Caco-2 (cell line): ENCODE data around the gene LDAF1. TPM values are rescaled to one million over a fixed set of nuclear protein-coding genes. Genes with fewer than 3 reads are reported as not detected.

Source experiments
- BruUV-seq: library from RNA; stranded (reverse); fragments of 400-500 nt; replicated peaks from 2 replicates; lab custom pipeline; 2021; lab: Mats Ljungman, UMichigan
- CTCF ChIA-PET: fragments of 300-600 bp; sonication (Branson Sonifier 250); formaldehyde crosslinking; loops from one replicate; lab custom pipeline; 2022; ENCODE audit warnings: antibody characterized with exemption; lab: Charles Lee
- POLR2A ChIA-PET: fragments of 300-600 bp; sonication (Branson Sonifier 250); formaldehyde crosslinking; loops from one replicate; lab custom pipeline; 2022; ENCODE audit warnings: antibody characterized with exemption; lab: Charles Lee
- DNase-seq, 2 experiments: peaks; one replicate each; pipeline versions ENCODE4 v3.0.0 to v3.0.0-alpha.2; 2020 to 2022
- H3K27me3 ChIP-seq: replicated peaks from 2 replicates; pipeline ENCODE4 v1.6.0; 2011; ENCODE audit warnings: low read length; ENCODE audit not compliant: control insufficient read depth, insufficient read depth
- H3K36me3 ChIP-seq: 2 replicates; pipeline ENCODE4 v1.5.1; 2011; ENCODE audit warnings: low read length; ENCODE audit not compliant: control insufficient read depth, insufficient read depth
- H3K4me1 ChIP-seq: fragments of 250-450 bp; sonication (Bioruptor Pico); 2 replicates; pipeline ENCODE4 v1.5.1; 2020; ENCODE audit warnings: mild to moderate bottlenecking
- H3K4me3 ChIP-seq: 2 replicates; pipeline ENCODE4 v1.5.1; 2011; ENCODE audit warnings: low read depth, mild to moderate bottlenecking, control low read depth, low read length
- H3K9me3 ChIP-seq: fragments of 250-450 bp; sonication (Bioruptor Pico); 2 replicates; pipeline ENCODE4 v1.5.1; 2020; ENCODE audit warnings: mild to moderate bottlenecking, moderate library complexity
- H3K27ac Mint-ChIP-seq: one replicate; pipeline ENCODE4 v1.8.0; 2022; ENCODE audit warnings: mixed read lengths; ENCODE audit not compliant: unreplicated experiment
- H3K27me3 Mint-ChIP-seq: one replicate; pipeline ENCODE4 v1.8.0; 2022; ENCODE audit warnings: mixed read lengths; ENCODE audit not compliant: insufficient read depth, unreplicated experiment
- H3K36me3 Mint-ChIP-seq: one replicate; pipeline ENCODE4 v1.8.0; 2022; ENCODE audit warnings: mild to moderate bottlenecking, mixed read lengths; ENCODE audit not compliant: insufficient read depth, unreplicated experiment
- H3K4me1 Mint-ChIP-seq: one replicate; pipeline ENCODE4 v1.8.0; 2022; ENCODE audit warnings: low read depth, mixed read lengths; ENCODE audit not compliant: unreplicated experiment
- H3K4me3 Mint-ChIP-seq: one replicate; pipeline ENCODE4 v1.8.0; 2022; ENCODE audit warnings: mild to moderate bottlenecking, moderate library complexity, mixed read lengths; ENCODE audit not compliant: unreplicated experiment
- H3K9me3 Mint-ChIP-seq: one replicate; pipeline ENCODE4 v1.8.0; 2022; ENCODE audit warnings: mixed read lengths; ENCODE audit not compliant: unreplicated experiment
- intact Hi-C: fragments of 100-400 bp; cut with micrococcal nuclease; formaldehyde crosslinking; loops from one replicate; pipeline ENCODE4 v1.10.0; 2022; ENCODE audit not compliant: unreplicated experiment
- total RNA-seq: library from RNA; stranded (reverse); gene quantifications from 2 replicates; pipeline ENCODE4 v1.2.3, GENCODE V29; 2022
- TF ChIP-seq, protein P1 (sequence below), 2 experiments: fragments of 200-600 bp in 1 of 2; IDR thresholded peaks; 1 replicate in 1 of 2; 2 replicates in 1 of 2; pipeline versions ENCODE4 v1.5.1 to v1.8.0; 2011 to 2022; ENCODE audit warnings: antibody characterized with exemption in 1 of 2, control low read depth in 1 of 2, inconsistent platforms in 1 of 2, low read depth in 1 of 2, low read length in 1 of 2, mild to moderate bottlenecking in 1 of 2, moderate library complexity in 1 of 2; ENCODE audit not compliant: insufficient read depth in 1 of 2, severe bottlenecking in 1 of 2, unreplicated experiment in 1 of 2

Gene LDAF1
- total RNA-seq, 1 experiment from 2014 or later, result 16.7 TPM

DNA sequence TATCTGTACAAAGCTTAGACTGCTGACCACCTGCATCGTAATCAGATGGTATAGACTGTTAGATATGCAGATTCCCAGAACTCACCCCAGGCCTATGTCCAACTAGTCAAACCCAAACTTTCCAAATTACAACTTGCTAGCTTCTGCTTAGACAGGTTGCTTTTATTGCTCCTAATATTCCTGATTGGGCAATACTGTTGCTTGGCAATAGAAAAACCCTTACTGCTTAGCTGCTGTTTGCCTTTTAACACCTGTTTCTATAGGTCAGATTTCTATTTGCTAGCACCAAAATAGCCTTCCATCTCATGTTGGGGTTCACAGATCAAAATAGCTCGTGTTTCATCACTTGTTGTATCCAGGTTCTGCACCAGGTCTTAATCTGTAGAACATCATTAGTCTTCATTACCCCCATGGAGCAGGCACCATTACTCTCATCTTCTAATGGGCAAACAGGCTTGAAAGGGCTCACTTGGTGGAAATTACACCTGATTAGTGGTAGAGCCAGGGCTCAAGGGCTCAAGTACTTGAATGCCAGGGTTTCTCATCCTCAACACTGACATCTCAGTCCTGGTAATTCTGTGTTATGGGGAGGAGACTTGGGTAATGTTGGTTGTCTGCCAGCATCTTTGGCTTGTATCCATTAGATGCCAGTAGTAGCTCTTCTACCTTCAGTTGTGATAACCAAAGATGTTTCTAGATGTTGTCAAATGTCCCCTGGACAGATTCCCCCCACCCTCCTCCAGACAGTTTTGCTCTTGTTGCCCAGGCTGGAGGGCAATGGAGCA, 50.2 kb downstream of the LDAF1 start:
- no peaks in the 10 kb centered on the region for H3K36me3 Mint-ChIP-seq
- H3K4me3 ChIP-seq, result no peak overlapping the region

DNA sequence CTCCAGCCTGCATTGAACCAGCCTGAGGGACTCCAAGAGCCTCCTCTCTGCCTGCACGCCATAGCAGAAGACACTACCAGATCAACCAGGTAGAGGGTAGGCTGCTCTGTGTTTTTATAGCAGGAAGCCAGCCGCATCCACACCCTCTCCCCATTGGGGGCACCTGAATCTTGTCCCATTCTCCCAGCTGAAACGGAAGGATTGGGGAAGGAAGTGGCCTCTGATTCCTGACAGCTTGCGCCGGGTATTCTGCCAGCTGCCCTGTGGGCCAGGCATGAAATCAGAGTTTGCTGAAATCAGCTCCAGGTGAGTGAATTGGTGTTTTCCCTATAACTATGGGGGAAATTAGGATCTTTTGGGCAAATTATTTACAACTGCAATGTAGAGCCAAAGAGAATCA, 53.0 kb downstream of the LDAF1 start, which contains the start of gene ZP2:
TSS of gene ZP2 (minus strand) at position 89 of the 400 bp plus-strand sequence. CDS start at position 62, 27 bp downstream.
- DNase-seq, result no peak
- no peak within 1 kb of the TSS for H3K27ac Mint-ChIP-seq
- no peaks in the 10 kb centered on the region for H3K27me3 Mint-ChIP-seq
- Histone ChIP-seq H3K9me3 (no peaks in the 10 kb centered on the region), H3K4me1 (no peaks in the 10 kb centered on the region), H3K4me3 (no peak within 1 kb of the TSS), H3K36me3 (no peaks in the 10 kb centered on the region), H3K27me3 (no peaks in the 10 kb centered on the region)
- BruUV-seq, result no TSS peak
- no peaks in the 10 kb centered on the region for H3K4me1 Mint-ChIP-seq
- CTCF ChIA-PET, result no interaction called here
- TF ChIP-seq, protein P1, sequence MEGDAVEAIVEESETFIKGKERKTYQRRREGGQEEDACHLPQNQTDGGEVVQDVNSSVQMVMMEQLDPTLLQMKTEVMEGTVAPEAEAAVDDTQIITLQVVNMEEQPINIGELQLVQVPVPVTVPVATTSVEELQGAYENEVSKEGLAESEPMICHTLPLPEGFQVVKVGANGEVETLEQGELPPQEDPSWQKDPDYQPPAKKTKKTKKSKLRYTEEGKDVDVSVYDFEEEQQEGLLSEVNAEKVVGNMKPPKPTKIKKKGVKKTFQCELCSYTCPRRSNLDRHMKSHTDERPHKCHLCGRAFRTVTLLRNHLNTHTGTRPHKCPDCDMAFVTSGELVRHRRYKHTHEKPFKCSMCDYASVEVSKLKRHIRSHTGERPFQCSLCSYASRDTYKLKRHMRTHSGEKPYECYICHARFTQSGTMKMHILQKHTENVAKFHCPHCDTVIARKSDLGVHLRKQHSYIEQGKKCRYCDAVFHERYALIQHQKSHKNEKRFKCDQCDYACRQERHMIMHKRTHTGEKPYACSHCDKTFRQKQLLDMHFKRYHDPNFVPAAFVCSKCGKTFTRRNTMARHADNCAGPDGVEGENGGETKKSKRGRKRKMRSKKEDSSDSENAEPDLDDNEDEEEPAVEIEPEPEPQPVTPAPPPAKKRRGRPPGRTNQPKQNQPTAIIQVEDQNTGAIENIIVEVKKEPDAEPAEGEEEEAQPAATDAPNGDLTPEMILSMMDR (IDR thresholded peaks at IDR 0.05; ENCODE audit: insufficient read depth in 1 of 2, low read depth in 1 of 2, low read length in 1 of 2, severe bottlenecking in 1 of 2, unreplicated experiment in 1 of 2), result no peak
- H3K9me3 Mint-ChIP-seq, result no peaks in the 10 kb centered on the region
- H3K36me3 Mint-ChIP-seq, result no peaks in the 10 kb centered on the region
- H3K4me3 Mint-ChIP-seq, result no peak within 1 kb of the TSS
- intact Hi-C loops, result no loop called here
- POLR2A ChIA-PET, result no interaction called here

More for the DNA sequence above, 50.2 kb downstream of the LDAF1 start:
- H3K27ac Mint-ChIP-seq, result no peak overlapping the region
- Histone ChIP-seq H3K4me1 (no peaks in the 10 kb centered on the region), H3K27me3 (no peaks in the 10 kb centered on the region), H3K36me3 (no peaks in the 10 kb centered on the region), H3K9me3 (no peaks in the 10 kb centered on the region)
- CTCF ChIA-PET, result no interaction called here
- no peaks in the 10 kb centered on the region for H3K27me3 Mint-ChIP-seq
- POLR2A ChIA-PET, result no interaction called here
- intact Hi-C loops, result no loop called here
- H3K9me3 Mint-ChIP-seq, result no peaks in the 10 kb centered on the region
- H3K4me3 Mint-ChIP-seq, result no peak overlapping the region
- DNase-seq, result no peak
- BruUV-seq, result no TSS peak
- H3K4me1 Mint-ChIP-seq, result no peaks in the 10 kb centered on the region
- TF ChIP-seq, protein P1 (IDR thresholded peaks at IDR 0.05; ENCODE audit: insufficient read depth in 1 of 2, low read depth in 1 of 2, low read length in 1 of 2, severe bottlenecking in 1 of 2, unreplicated experiment in 1 of 2), result no peak

DNA sequence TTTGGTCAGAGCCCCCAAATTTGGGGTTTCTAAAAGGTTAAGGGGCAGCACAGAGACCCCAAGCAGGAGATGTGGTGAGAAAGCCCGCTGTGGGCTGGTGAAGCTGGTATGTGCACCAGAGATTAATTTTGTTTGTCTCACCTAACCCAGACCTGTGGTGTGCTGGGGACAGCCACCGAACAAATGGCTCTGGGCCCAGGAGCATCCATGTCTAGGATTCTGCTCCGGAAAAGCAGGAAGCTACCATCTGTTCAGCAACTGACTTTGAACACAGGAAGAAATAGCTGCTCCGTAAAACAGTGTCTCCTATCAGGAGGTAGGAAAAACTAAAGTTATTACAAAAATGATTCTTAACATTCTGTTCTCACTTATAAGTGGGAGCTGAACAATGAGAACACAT, 55.6 kb downstream of the LDAF1 start:
- Mint-ChIP-seq H3K4me1 (no peaks in the 10 kb centered on the region), H3K27ac (no peak overlapping the region), H3K9me3 (no peaks in the 10 kb centered on the region), H3K27me3 (no peaks in the 10 kb centered on the region), H3K36me3 (no peaks in the 10 kb centered on the region), H3K4me3 (no peak overlapping the region)
- H3K4me3 ChIP-seq, result no peak overlapping the region
- BruUV-seq, result no TSS peak
- TF ChIP-seq, protein P1 (IDR thresholded peaks at IDR 0.05; ENCODE audit: insufficient read depth in 1 of 2, low read depth in 1 of 2, low read length in 1 of 2, severe bottlenecking in 1 of 2, unreplicated experiment in 1 of 2), result no peak
- no peaks in the 10 kb centered on the region for H3K27me3 ChIP-seq
- H3K4me1 ChIP-seq, result no peaks in the 10 kb centered on the region
- no peaks in the 10 kb centered on the region for H3K36me3 ChIP-seq
- no peaks in the 10 kb centered on the region for H3K9me3 ChIP-seq
- ChIA-PET CTCF (no interaction called here), POLR2A (no interaction called here)
- intact Hi-C loops, result no loop called here
- no peak for DNase-seq
